ENCODE results near the gene SPC24.

SPC24 gene

GRCh38 chr19:11155373-11156120 lies at the start of gene SPC24:
TSS of gene SPC24 (minus strand) at chr19:11155782. CDS start at chr19:11155776, 6 bp downstream.
- DNase-seq, result peak; percentile 99

- DNase-seq, result no peak
These were observed 49.4 kb upstream of the SPC24 start for GRCh38 chr19:11204943-11205349.

GRCh38 chr19:11204076-11204602 lies 48.6 kb upstream of the SPC24 start:
- DNase-seq, result no peak

- peak; percentile 81 for DNase-seq
These were observed 47.9 kb upstream of the SPC24 start for GRCh38 chr19:11203194-11204075.

- no peak for DNase-seq
These were observed 47.1 kb upstream of the SPC24 start for GRCh38 chr19:11202488-11203193.

GRCh38 chr19:11201791-11202190 lies 46.2 kb upstream of the SPC24 start:
- DNase-seq, result no peak

- DNase-seq, result no peak
These were observed 45.3 kb upstream of the SPC24 start for GRCh38 chr19:11200931-11201330.

- no peak for DNase-seq
These were observed 44.5 kb upstream of the SPC24 start for GRCh38 chr19:11200015-11200574.

GRCh38 chr19:11199517-11199916 lies 43.9 kb upstream of the SPC24 start:
- DNase-seq, result no peak

GRCh38 chr19:11198769-11199424 lies 43.3 kb upstream of the SPC24 start:
- no peak for DNase-seq

- no peak for DNase-seq
These were observed 42.6 kb upstream of the SPC24 start for GRCh38 chr19:11198175-11198534.

GRCh38 chr19:11197291-11198174 lies 42.0 kb upstream of the SPC24 start, which contains the start of gene KANK2:
TSS of gene KANK2 (minus strand) at chr19:11197545. CDS start at chr19:11194511, 3,034 bp downstream.
- DNase-seq, result peak; percentile 71

GRCh38 chr19:11196406-11197287 lies 41.1 kb upstream of the SPC24 start:
- peak; percentile 37 for DNase-seq

- no peak for DNase-seq
These were observed 40.1 kb upstream of the SPC24 start for GRCh38 chr19:11195681-11196080.

GRCh38 chr19:11194656-11195558 lies 39.3 kb upstream of the SPC24 start:
- peak; percentile 32 for DNase-seq

GRCh38 chr19:11194173-11194572 lies 38.6 kb upstream of the SPC24 start:
- no peak for DNase-seq

GRCh38 chr19:11192957-11193939 lies 37.7 kb upstream of the SPC24 start:
- no peak for DNase-seq

GRCh38 chr19:11191934-11192333 lies 36.4 kb upstream of the SPC24 start:
- DNase-seq, result no peak
